Measurements from ENCODE around the gene LMBRD1. TPM values are rescaled to one million over a fixed set of nuclear protein-coding genes. Genes with fewer than 3 reads are reported as not detected.

LMBRD1 gene
- total and polyA plus RNA-seq, 7 donors: 21.6 to 73.8 (median 37.6) TPM

- no peak overlapping the region for H3K4me3 ChIP-seq
- no peaks in the 10 kb centered on the region for H3K4me1 ChIP-seq
- no peaks in the 10 kb centered on the region for H3K36me3 ChIP-seq
- no peak overlapping the region for H3K27ac ChIP-seq
- no peaks in the 10 kb centered on the region for H3K9me3 ChIP-seq
- DNase-seq: no peak
- intact Hi-C loops (cut with DNase I): no loop called here
- H3K27me3 ChIP-seq: no peaks in the 10 kb centered on the region
- TF ChIP-seq CTCF (IDR thresholded peaks at IDR 0.05): no peak
- TF ChIP-seq POLR2A (IDR thresholded peaks at IDR 0.05): no peak
- WGBS, 2 donors: 49 to 84% methylated on average over 3 of the region's 3 CpGs
Measured at GRCh38 chr6:69816569-69816968, 19.8 kb upstream of the LMBRD1 start.

- H3K4me3 ChIP-seq: no peak overlapping the region
- no peak for DNase-seq
- 93 to 99% methylated on average over 1 of the region's 1 CpG for WGBS, 2 donors
Measured at GRCh38 chr6:69816026-69816425, 19.2 kb upstream of the LMBRD1 start.

GRCh38 chr6:69813508-69813907, 16.7 kb upstream of the LMBRD1 start:
- H3K4me3 ChIP-seq: no peak overlapping the region
- no peaks in the 10 kb centered on the region for H3K9me3 ChIP-seq
- H3K27me3 ChIP-seq: no peaks in the 10 kb centered on the region
- TF ChIP-seq POLR2AphosphoS5 (IDR thresholded peaks at IDR 0.05): no peak
- no peak for TF ChIP-seq EP300 (IDR thresholded peaks at IDR 0.05)
- TF ChIP-seq POLR2A (IDR thresholded peaks at IDR 0.05): no peak
- no peak for TF ChIP-seq CTCF (IDR thresholded peaks at IDR 0.05)
- no peak overlapping the region for H3K27ac ChIP-seq
- no peaks in the 10 kb centered on the region for H3K36me3 ChIP-seq
- H3K4me1 ChIP-seq: no peaks in the 10 kb centered on the region
- WGBS, 2 donors: 59 to 66% methylated on average over 1 of the region's 1 CpG
- intact Hi-C loops (cut with DNase I): no loop called here
- DNase-seq: no peak

More at GRCh38 chr6:69816026-69816425, 19.2 kb upstream of the LMBRD1 start:
- Histone ChIP-seq H3K27me3 (no peaks in the 10 kb centered on the region), H3K36me3 (no peaks in the 10 kb centered on the region), H3K4me1 (no peaks in the 10 kb centered on the region), H3K27ac (no peak overlapping the region), H3K9me3 (no peaks in the 10 kb centered on the region)
- no peak for TF ChIP-seq CTCF (IDR thresholded peaks at IDR 0.05)
- TF ChIP-seq POLR2A (IDR thresholded peaks at IDR 0.05): no peak
- TF ChIP-seq EP300 (IDR thresholded peaks at IDR 0.05): no peak
- no peak for TF ChIP-seq POLR2AphosphoS5 (IDR thresholded peaks at IDR 0.05)
- intact Hi-C loops (cut with DNase I): no loop called here

GRCh38 chr6:69812746-69813427, 16.1 kb upstream of the LMBRD1 start:
- no peak overlapping the region for H3K4me3 ChIP-seq
- 41 to 51% methylated on average over 4 of the region's 4 CpGs for WGBS, 2 donors

More at GRCh38 chr6:69812746-69813427, 16.1 kb upstream of the LMBRD1 start:
- no peaks in the 10 kb centered on the region for H3K27me3 ChIP-seq
- no peaks in the 10 kb centered on the region for H3K4me1 ChIP-seq
- DNase-seq: no peak
- H3K36me3 ChIP-seq: no peaks in the 10 kb centered on the region
- H3K9me3 ChIP-seq: no peaks in the 10 kb centered on the region
- intact Hi-C loops (cut with DNase I): no loop called here
- H3K27ac ChIP-seq: no peak overlapping the region
- no peak for TF ChIP-seq EP300 (IDR thresholded peaks at IDR 0.05)
- no peak for TF ChIP-seq CTCF (IDR thresholded peaks at IDR 0.05)
- no peak for TF ChIP-seq POLR2A (IDR thresholded peaks at IDR 0.05)
- no peak for TF ChIP-seq POLR2AphosphoS5 (IDR thresholded peaks at IDR 0.05)
